Gastroesophageal sphincter (tissue), 4 donors: ENCODE data around the gene SCARB1. TPM values are rescaled to one million over a fixed set of nuclear protein-coding genes. Genes with fewer than 3 reads are reported as not detected.

Source experiments
- ATAC-seq: fragments of 150-250 bp; one replicate; pipeline ENCODE4 v1.9.1; 2016; ENCODE audit warnings: mild to moderate bottlenecking, moderate library complexity
- H3K27ac ChIP-seq, 4 donors: fragments of 200-600 bp; sonication (generic) in 3 of 4; 1 replicate in 3 of 4; 2 replicates in 1 of 4; pipeline ENCODE4 v1.5.1; 2016 to 2019
- H3K27me3 ChIP-seq: fragments of 200-600 bp; sonication (generic); one replicate; pipeline ENCODE4 v1.5.1; 2019
- H3K36me3 ChIP-seq, 2 donors: fragments of 200-600 bp; sonication (generic); one replicate each; pipeline ENCODE4 v1.5.1; 2019; ENCODE audit warnings: control low read depth in 1 of 2
- H3K4me1 ChIP-seq, 3 donors: fragments of 200-600 bp; sonication (generic); 1 replicate in 2 of 3; 2 replicates in 1 of 3; pipeline ENCODE4 v1.5.1; 2016 to 2019; ENCODE audit warnings: control low read depth in 2 of 3
- H3K4me3 ChIP-seq, 2 donors: fragments of 200-600 bp; sonication (generic); one replicate each; pipeline ENCODE4 v1.5.1; 2019; ENCODE audit warnings: mild to moderate bottlenecking in 1 of 2, moderate library complexity in 1 of 2
- H3K9me3 ChIP-seq, 3 donors: fragments of 200-600 bp; sonication (generic); one replicate each; pipeline ENCODE4 v1.5.1; 2017 to 2019; ENCODE audit warnings: control low read depth in 2 of 3
- CTCF ChIP-seq, 4 experiments: fragments of 200-600 bp in 2 of 4; fragments of 450-650 bp in 2 of 4; sonication (generic) in 1 of 4; IDR thresholded peaks; one replicate each; pipeline ENCODE4 v1.5.1; 2017 to 2019; ENCODE audit warnings: antibody characterized with exemption in 4 of 4, mild to moderate bottlenecking in 2 of 4, moderate library complexity in 2 of 4
- EP300 ChIP-seq: sonication (generic); formaldehyde crosslinking; IDR thresholded peaks from one replicate; pipeline ENCODE4 v1.6.1; 2017; ENCODE audit warnings: antibody characterized with exemption, mild to moderate bottlenecking
- POLR2A ChIP-seq, 2 donors: fragments of 450-650 bp; IDR thresholded peaks; one replicate each; pipeline ENCODE4 v1.6.1; 2017; ENCODE audit warnings: antibody characterized with exemption in 2 of 2, mild to moderate bottlenecking in 2 of 2, moderate library complexity in 1 of 2
- POLR2AphosphoS5 ChIP-seq: sonication (generic); formaldehyde crosslinking; IDR thresholded peaks from one replicate; pipeline ENCODE4 v1.6.1; 2017; ENCODE audit warnings: antibody characterized with exemption
- WGBS, 2 donors: methylation state at CpG; one replicate each; pipeline ENCODE4 v1.1.5; 2018; ENCODE audit warnings: low coverage in 1 of 2; 5-methylcytosine and 5-hydroxymethylcytosine counted together
- total RNA-seq, 4 donors: library from RNA; depleted of rRNA; stranded (reverse); fragments of >200 nt; gene quantifications; one replicate each; pipeline ENCODE4 v1.1.0, GENCODE V29; 2016

SCARB1 gene
- total RNA-seq, 4 donors from 2014 or later: 6.8 to 13.9 (median 11.5) TPM

- Histone ChIP-seq H3K4me3 (no peak overlapping the region), H3K4me1 (peaks cover 0 to 14% (median 4%) of the 10 kb centered on the region in 3 donors), H3K27me3 (no peaks in the 10 kb centered on the region), H3K9me3 (no peaks in the 10 kb centered on the region), H3K36me3 (peaks cover 0 to 38% of the 10 kb centered on the region in 2 donors), H3K27ac (no peak overlapping the region)
- no peak for ATAC-seq
- TF ChIP-seq CTCF (IDR thresholded peaks at IDR 0.05) (no peak), POLR2A (IDR thresholded peaks at IDR 0.05) (no peak), POLR2AphosphoS5 (no peak), EP300 (no peak)
- 57 to 90% methylated on average over 2 of the region's 2 CpGs for WGBS, 2 donors
Measured at GRCh38 chr12:124808272-124808671, 55.4 kb downstream of the SCARB1 start.

- Histone ChIP-seq H3K4me1 (peaks cover 0 to 14% (median 4%) of the 10 kb centered on the region in 3 donors), H3K9me3 (no peaks in the 10 kb centered on the region), H3K4me3 (no peak overlapping the region), H3K27ac (no peak overlapping the region), H3K27me3 (no peaks in the 10 kb centered on the region), H3K36me3 (peaks cover 0 to 31% of the 10 kb centered on the region in 2 donors)
- no peak for ATAC-seq
- TF ChIP-seq CTCF (IDR thresholded peaks at IDR 0.05) (no peak), POLR2A (IDR thresholded peaks at IDR 0.05) (no peak), POLR2AphosphoS5 (no peak), EP300 (no peak)
- WGBS, 2 donors: 89% methylated on average over 15 of the region's 25 CpGs; no CpG with 5 or more reads in 1 of the 2 donors
Measured at GRCh38 chr12:124805876-124806668, 57.6 kb downstream of the SCARB1 start.

- no peaks in the 10 kb centered on the region for H3K27me3 ChIP-seq
- ATAC-seq: no peak
- H3K9me3 ChIP-seq: no peaks in the 10 kb centered on the region
- peaks cover 0 to 35% of the 10 kb centered on the region in 2 donors for H3K36me3 ChIP-seq
- WGBS, 2 donors: 100% methylated on average over 1 of the region's 3 CpGs; no CpG with 5 or more reads in 1 of the 2 donors
- no peak for TF ChIP-seq EP300
- TF ChIP-seq POLR2AphosphoS5: no peak
- no peak for TF ChIP-seq POLR2A (IDR thresholded peaks at IDR 0.05)
- no peak for TF ChIP-seq CTCF (IDR thresholded peaks at IDR 0.05)
- no peak overlapping the region for H3K4me3 ChIP-seq
- peak overlapping the region in 2 of 4 donors; percentile 59 to 66 for H3K27ac ChIP-seq
- peaks cover 0 to 14% (median 4%) of the 10 kb centered on the region in 3 donors for H3K4me1 ChIP-seq
Measured at GRCh38 chr12:124805050-124805449, 58.6 kb downstream of the SCARB1 start.

GRCh38 chr12:124804011-124804621, 59.5 kb downstream of the SCARB1 start:
- ATAC-seq: peak; percentile 76
- Histone ChIP-seq H3K4me1 (peaks cover 0 to 14% (median 4%) of the 10 kb centered on the region in 3 donors), H3K9me3 (no peaks in the 10 kb centered on the region), H3K27me3 (no peaks in the 10 kb centered on the region), H3K27ac (peak overlapping the region in 3 of 4 donors; percentile 57 to 66 (median 59)), H3K36me3 (peaks cover 0 to 38% of the 10 kb centered on the region in 2 donors), H3K4me3 (no peak overlapping the region)
- TF ChIP-seq POLR2AphosphoS5: peak; percentile 57
- TF ChIP-seq EP300: no peak
- peak in 1 of 4 experiments; percentile 25 for TF ChIP-seq CTCF (IDR thresholded peaks at IDR 0.05)
- no peak for TF ChIP-seq POLR2A (IDR thresholded peaks at IDR 0.05)
- 31 to 88% methylated on average over 1 to 6 of the region's 9 CpGs for WGBS, 2 donors
